ENCODE results near the gene TRAF3. TPM values are rescaled to one million over a fixed set of nuclear protein-coding genes. Genes with fewer than 3 reads are reported as not detected.

The TRAF3 gene
- total RNA-seq, 1 donor from 2014 or later, result 32.3 TPM

GRCh38 chr14:102878970-102879460 lies 101.8 kb downstream of the TRAF3 start:
- DNase-seq (ENCODE audit: low read depth), result no peak
- peaks cover 2% of the 10 kb centered on the region for H3K36me3 ChIP-seq (ENCODE audit: control insufficient read depth, insufficient read depth, low read length)
- H3K4me3 ChIP-seq (ENCODE audit: low read depth, low read length), result no peak overlapping the region
- no peak for TF ChIP-seq CTCF (IDR thresholded peaks at IDR 0.05; ENCODE audit: insufficient read depth, low read length, poor library complexity, severe bottlenecking)
- H3K27me3 ChIP-seq (ENCODE audit: control insufficient read depth, insufficient read depth, low read length), result no peaks in the 10 kb centered on the region

GRCh38 chr14:102882226-102882906 lies 105.1 kb downstream of the TRAF3 start:
- no peak overlapping the region for H3K4me3 ChIP-seq (ENCODE audit: low read depth, low read length)
- TF ChIP-seq CTCF (IDR thresholded peaks at IDR 0.05; ENCODE audit: insufficient read depth, low read length, poor library complexity, severe bottlenecking), result no peak
- no peaks in the 10 kb centered on the region for H3K27me3 ChIP-seq (ENCODE audit: control insufficient read depth, insufficient read depth, low read length)
- H3K36me3 ChIP-seq (ENCODE audit: control insufficient read depth, insufficient read depth, low read length), result peaks cover 2% of the 10 kb centered on the region
- no peak for DNase-seq (ENCODE audit: low read depth)

- TF ChIP-seq CTCF (IDR thresholded peaks at IDR 0.05; ENCODE audit: insufficient read depth, low read length, poor library complexity, severe bottlenecking), result no peak
- Histone ChIP-seq H3K36me3 (ENCODE audit: control insufficient read depth, insufficient read depth, low read length) (peaks cover 2% of the 10 kb centered on the region), H3K4me3 (ENCODE audit: low read depth, low read length) (no peak overlapping the region), H3K27me3 (ENCODE audit: control insufficient read depth, insufficient read depth, low read length) (no peaks in the 10 kb centered on the region)
- DNase-seq (ENCODE audit: low read depth), result no peak
Measured at GRCh38 chr14:102883089-102883541, 105.9 kb downstream of the TRAF3 start.

GRCh38 chr14:102883554-102883953 lies 106.3 kb downstream of the TRAF3 start:
- TF ChIP-seq CTCF (IDR thresholded peaks at IDR 0.05; ENCODE audit: insufficient read depth, low read length, poor library complexity, severe bottlenecking), result no peak
- no peak for DNase-seq (ENCODE audit: low read depth)
- no peak overlapping the region for H3K4me3 ChIP-seq (ENCODE audit: low read depth, low read length)
- H3K27me3 ChIP-seq (ENCODE audit: control insufficient read depth, insufficient read depth, low read length), result no peaks in the 10 kb centered on the region
- H3K36me3 ChIP-seq (ENCODE audit: control insufficient read depth, insufficient read depth, low read length), result peaks cover 2% of the 10 kb centered on the region

- no peaks in the 10 kb centered on the region for H3K27me3 ChIP-seq (ENCODE audit: control insufficient read depth, insufficient read depth, low read length)
- no peak for TF ChIP-seq CTCF (IDR thresholded peaks at IDR 0.05; ENCODE audit: insufficient read depth, low read length, poor library complexity, severe bottlenecking)
- H3K36me3 ChIP-seq (ENCODE audit: control insufficient read depth, insufficient read depth, low read length), result peaks cover 2% of the 10 kb centered on the region
- no peak overlapping the region for H3K4me3 ChIP-seq (ENCODE audit: low read depth, low read length)
- DNase-seq (ENCODE audit: low read depth), result no peak
Measured at GRCh38 chr14:102885737-102886447, 108.6 kb downstream of the TRAF3 start.

All from kidney epithelial cell (primary cell).